ENCODE results near the gene ZNF445.

DNA sequence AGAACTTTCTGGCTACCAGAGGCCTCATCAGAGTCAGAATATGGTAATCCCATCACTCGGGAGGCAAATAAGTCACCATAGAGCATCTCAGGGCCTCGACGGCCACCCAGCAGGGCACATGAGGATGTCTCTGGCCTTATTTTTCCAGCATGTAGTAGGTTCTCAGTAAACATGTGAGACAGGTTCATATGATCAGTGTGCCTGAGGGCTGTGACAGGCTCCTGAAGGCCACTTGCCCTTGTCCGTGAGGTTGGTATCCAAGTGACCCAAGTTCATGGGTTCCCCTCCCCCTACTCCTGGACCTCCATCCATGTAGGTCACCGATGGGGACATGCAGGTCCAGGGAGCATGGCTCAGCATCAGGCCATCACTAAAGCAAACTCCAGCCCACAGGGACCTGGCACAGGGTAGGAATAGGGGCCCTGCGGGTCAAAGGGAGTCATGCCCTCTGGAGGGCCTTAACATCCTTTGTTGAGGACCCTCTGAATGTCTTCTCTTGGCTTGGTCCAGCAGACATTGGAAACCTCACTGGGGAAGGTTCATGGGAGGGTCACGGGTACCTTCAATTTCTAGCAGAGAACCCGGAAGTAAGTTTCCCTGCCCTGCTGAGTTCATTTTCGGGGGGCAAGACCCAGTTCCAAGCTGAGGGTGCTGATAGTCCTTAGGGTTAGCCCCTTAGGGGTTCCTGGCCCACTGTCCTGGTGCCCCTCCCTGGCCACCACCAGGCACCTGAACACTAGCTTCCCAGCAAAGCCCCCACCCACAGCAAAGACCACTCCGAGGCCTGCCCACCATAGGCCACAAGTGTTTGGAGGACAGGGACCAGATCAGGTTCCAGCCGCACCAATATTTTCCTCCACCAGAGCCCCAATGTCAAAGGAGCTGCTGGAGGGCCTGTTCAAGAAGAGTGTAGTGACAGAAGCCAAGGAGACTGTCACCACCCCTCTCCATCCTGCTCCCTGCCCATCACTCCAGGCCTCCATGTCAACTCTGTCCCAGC is 61.1 kb downstream of the ZNF445 start:
- TF ChIP-seq YY1 (IDR thresholded peaks at IDR 0.05; ENCODE audit: borderline replicate concordance in 1 of 3, control insufficient read depth in 1 of 3, extremely low read depth in 1 of 3, insufficient read depth in 3 of 3, insufficient read length in 1 of 3, insufficient replicate concordance in 2 of 3, low read depth in 1 of 3, low read length in 2 of 3): no peak
- TF ChIP-seq PTRF (tag; IDR thresholded peaks at IDR 0.05): no peak
- no peak for TF ChIP-seq POLR2A (conservative IDR thresholded peaks at IDR 0.05)
- no peak for TF ChIP-seq ZBED1 (IDR thresholded peaks at IDR 0.05)
- TF ChIP-seq, protein P1, sequence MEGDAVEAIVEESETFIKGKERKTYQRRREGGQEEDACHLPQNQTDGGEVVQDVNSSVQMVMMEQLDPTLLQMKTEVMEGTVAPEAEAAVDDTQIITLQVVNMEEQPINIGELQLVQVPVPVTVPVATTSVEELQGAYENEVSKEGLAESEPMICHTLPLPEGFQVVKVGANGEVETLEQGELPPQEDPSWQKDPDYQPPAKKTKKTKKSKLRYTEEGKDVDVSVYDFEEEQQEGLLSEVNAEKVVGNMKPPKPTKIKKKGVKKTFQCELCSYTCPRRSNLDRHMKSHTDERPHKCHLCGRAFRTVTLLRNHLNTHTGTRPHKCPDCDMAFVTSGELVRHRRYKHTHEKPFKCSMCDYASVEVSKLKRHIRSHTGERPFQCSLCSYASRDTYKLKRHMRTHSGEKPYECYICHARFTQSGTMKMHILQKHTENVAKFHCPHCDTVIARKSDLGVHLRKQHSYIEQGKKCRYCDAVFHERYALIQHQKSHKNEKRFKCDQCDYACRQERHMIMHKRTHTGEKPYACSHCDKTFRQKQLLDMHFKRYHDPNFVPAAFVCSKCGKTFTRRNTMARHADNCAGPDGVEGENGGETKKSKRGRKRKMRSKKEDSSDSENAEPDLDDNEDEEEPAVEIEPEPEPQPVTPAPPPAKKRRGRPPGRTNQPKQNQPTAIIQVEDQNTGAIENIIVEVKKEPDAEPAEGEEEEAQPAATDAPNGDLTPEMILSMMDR (IDR thresholded peaks at IDR 0.05 in 2 of 3, conservative IDR thresholded peaks at IDR 0.05 in 1 of 3; ENCODE audit: insufficient read depth in 2 of 3, low read depth in 1 of 3, low read length in 3 of 3): no peak
- no peak for TF ChIP-seq CBFB (CRISPR knock-in tag; IDR thresholded peaks at IDR 0.05)
- TF ChIP-seq MAFK (IDR thresholded peaks at IDR 0.05; ENCODE audit: low read length): no peak
- no peak for TF ChIP-seq FOXP1 (CRISPR knock-in tag; IDR thresholded peaks at IDR 0.05)
- no peak for TF ChIP-seq TAF9B (IDR thresholded peaks at IDR 0.05; ENCODE audit: partially characterized antibody)
- no peak for TF ChIP-seq RFX1 (IDR thresholded peaks at IDR 0.05)
- TF ChIP-seq ZNF263 (CRISPR knock-in tag; IDR thresholded peaks at IDR 0.05; ENCODE audit: borderline replicate concordance): no peak
- no peak for TF ChIP-seq TEAD4 (IDR thresholded peaks at IDR 0.05; ENCODE audit: low read length)
- TF ChIP-seq TEAD4 (CRISPR knock-in tag; IDR thresholded peaks at IDR 0.05; ENCODE audit: borderline replicate concordance): no peak

All from K562 (cell line).